ENCODE measurements around the gene ENDOD1. TPM values are rescaled to one million over a fixed set of nuclear protein-coding genes. Genes with fewer than 3 reads are reported as not detected.
"Not testable (repeated sequence)": the region's sequence is repeated elsewhere in the genome, so short reads cannot be mapped to it uniquely, and the experiment has no call there.

Gene ENDOD1, protein sequence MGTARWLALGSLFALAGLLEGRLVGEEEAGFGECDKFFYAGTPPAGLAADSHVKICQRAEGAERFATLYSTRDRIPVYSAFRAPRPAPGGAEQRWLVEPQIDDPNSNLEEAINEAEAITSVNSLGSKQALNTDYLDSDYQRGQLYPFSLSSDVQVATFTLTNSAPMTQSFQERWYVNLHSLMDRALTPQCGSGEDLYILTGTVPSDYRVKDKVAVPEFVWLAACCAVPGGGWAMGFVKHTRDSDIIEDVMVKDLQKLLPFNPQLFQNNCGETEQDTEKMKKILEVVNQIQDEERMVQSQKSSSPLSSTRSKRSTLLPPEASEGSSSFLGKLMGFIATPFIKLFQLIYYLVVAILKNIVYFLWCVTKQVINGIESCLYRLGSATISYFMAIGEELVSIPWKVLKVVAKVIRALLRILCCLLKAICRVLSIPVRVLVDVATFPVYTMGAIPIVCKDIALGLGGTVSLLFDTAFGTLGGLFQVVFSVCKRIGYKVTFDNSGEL
- total RNA-seq (2014; rRNA removed; shearing (Covaris generic)), result 0.83 and 0.96 TPM in 2 replicates

DNA sequence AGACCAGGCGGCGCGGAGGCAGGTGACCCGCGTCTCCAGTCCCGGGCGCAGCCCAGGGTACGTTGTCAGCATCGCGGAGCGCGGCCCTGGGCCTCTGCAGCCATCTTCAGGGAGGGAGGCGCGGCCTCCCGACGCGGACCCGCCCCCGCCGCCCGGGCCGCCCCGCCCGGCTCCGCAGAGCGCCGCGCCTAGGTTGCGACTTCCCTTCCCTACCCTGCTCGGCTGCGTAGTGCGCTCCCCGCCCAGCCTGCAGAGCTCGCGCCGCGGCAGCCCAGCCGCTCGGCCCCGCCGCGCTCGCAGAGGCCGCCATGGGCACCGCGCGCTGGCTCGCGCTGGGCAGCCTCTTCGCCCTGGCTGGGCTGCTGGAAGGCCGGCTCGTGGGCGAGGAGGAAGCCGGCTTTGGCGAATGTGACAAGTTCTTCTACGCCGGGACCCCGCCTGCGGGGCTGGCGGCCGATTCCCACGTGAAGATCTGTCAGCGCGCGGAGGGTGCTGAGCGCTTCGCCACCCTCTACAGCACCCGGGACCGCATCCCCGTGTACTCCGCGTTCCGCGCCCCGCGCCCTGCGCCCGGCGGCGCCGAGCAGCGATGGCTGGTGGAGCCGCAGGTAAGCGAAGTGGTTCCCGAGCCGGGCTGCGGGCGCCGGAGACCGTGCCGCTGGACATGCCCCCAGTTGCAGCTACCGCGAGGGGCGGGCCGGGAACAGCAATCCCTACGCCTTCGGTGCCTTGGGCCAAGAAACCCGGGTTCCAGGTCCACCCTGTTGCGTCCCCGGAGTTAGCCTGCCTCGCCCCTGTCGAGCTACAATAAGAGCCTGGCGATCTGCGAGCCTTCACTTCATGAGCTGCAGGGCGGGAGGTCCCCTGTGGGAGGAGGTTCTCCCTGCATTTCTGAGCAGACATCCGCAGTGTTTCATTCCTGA, at the start of gene ENDOD1:
TSS of gene ENDOD1 (plus strand) at position 227 of the 923 bp plus-strand sequence. CDS start at position 309, 82 bp downstream.
- DNase-seq (ENCODE audit: low spot score), result peak; percentile 18

DNA sequence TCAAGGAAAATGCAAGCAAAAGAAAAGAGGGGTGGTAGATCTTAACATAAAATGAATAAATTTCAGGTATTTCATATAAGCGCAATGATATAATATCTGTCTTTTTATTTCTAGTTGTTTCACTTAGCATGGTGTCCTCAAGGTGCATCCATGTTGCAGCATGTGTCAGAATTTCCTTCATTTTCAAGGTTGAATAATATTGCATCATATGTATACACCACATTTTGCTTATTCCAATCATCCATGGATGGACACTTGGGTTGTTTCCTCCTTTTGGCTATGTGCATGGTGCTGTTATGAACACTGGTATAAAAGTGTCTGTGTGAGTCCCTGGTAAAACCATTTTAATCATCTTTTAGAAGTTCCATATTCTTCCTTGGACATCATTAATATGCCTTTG, 47.4 kb upstream of the ENDOD1 start:
- DNase-seq (ENCODE audit: low spot score), result no peak

DNA sequence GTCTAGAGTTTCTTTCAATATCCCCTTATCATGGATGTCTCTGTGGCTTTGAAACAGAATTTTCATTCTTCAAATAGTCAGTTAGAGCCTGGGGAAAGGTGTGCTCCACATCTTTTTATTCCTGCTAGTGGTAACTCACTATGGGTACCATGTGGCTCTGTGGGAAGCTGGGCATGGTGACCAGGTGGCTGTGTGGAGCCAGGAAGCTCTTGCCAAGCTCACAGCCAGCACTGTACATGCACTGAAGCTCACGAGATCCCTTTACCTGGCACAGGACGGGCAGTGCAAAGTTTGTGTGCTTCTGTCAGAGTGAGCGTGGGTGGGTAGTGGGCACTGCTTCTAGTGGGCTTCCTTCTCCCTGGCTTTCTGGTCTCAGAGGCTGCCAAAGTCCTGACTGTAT, 46.7 kb upstream of the ENDOD1 start:
- no peak for DNase-seq (ENCODE audit: low spot score)

DNA sequence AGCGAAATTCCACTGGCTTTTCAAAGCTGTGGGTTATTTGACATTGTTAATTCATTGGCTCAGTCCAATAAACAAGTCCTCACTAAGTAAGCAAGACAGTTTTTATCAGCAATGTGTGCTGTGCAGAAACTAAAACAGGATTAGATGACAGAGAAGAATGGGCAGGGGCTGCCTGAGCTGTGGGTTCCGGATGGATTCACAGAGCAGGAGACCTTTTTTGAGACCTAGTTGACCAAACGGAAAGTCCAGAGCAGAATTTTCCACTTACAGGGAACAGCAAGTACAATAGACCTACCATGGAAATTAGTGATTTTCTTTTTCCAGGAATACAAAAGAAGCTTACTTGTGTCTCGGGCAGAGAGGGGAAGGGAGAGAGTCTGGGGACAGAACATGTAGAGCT, 45.6 kb upstream of the ENDOD1 start:
- no peak for DNase-seq (ENCODE audit: low spot score)

DNA sequence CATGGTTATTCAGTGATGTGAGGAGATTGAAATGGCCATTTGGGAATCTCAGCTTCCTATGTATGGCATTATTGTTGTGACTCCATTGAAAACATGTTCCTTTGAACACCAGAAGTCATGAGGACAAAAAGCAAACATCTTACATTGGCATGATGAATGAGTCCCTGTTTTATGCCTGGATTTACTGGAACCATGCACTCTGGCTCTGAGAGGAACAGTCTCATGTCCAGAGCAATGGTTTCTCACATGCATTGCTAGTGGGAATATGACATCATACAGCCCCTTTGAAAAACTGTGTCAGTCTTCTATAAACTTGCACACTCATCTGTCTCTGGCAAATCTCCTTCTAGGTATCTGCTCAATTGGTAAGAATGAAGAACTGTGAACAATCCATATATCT, 43.8 kb upstream of the ENDOD1 start:
- no peak for DNase-seq (ENCODE audit: low spot score)

DNA sequence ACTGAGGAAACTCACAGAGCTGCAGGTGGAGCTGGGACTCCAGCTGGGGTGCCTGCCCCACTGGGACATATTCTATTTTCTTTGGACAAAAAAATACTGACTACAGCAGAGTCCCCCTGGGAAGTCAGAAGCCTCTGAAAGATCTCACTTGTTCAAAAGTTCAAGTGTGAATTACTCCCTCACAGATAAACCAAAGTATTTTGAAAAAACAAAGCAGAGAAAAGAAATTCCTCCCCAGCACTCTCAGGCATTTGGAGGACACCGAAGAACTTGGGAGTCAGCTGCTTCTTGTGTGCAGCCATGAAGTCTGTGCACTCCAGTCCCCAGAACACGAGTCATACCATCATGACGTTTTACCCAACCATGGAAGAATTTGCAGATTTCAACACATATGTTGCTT, 40.5 kb upstream of the ENDOD1 start, which contains the start of gene KDM4F:
TSS of gene KDM4F (plus strand) at position 301 of the 400 bp plus-strand sequence.
- DNase-seq (ENCODE audit: low spot score), result not testable (repeated sequence)

DNA sequence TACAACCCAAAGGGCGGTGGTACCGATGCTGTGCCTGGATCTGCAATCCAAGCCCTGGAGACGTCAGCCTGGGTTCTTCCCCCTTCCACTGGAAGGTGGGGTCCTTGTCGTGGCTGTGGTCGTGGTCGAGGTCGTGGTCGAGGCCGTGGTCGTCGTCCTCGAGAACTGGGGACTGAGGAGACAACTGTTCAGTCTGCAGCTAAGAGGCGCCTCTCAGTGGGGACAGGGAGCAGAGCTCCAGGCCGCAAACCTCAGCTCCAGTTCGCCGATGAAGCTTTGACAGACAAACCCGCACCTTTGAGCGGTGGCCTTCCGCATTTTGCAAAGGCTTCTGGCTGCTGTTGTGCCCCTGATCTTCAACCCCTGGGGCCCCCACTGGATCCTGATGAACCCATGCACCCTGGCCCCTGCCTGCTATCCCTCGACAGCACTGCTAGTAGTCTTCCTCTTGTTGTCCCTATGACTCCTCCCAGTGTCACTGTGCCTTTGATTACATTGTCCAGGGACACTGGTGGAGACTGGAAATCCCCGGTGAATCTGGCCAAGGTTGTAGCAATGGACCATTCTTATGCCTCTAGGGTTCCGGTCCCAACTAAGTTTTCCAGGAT, 38.9 kb upstream of the ENDOD1 start:
- no peak for DNase-seq (ENCODE audit: low spot score)

DNA sequence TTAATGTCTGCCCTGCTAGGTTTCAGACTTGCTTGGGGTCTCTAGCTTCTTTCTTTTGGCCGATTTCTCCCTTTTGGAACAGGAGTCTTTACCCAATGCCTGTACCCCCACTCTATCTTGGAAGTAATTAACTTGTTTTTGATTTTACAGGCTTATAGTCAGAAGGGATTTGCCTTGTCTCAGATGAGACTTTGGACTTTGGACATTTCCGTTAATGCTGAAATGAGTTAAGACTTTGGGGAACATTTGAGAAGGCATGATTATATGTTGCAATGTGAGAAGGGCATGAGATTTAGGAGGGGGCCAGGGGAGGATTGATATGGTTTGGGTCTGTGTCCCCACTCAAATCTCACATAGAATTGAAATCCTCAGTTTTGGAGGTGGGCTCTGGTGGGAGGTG, 35.3 kb upstream of the ENDOD1 start:
- DNase-seq (ENCODE audit: low spot score), result no peak

DNA sequence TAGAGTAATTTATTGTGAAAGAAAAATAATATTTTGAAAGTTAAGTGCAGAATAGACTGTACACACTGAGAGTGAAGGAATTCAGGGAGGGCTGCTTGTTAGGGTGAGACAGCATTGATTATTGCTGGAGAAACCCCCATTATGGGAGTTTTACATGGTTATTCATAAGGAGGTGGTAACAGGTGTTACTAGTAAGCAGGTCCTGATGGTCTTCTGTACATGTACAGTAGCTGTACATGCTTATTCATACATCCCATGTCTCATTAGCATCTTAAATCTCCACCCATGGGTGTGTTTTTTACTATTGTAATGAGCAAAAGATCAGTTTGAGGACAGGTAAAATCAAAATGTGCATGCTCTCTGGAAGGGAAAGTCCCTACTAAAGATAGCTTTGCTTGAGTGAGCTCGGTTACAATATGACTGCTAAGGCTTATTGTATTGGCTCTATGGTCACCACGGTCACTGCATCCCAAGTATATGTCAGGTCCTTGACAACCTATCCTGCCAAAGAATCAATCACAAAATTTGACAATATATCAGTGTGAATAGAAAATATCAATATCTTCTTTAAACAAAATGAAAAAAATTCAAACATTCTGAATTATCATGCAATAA, 34.3 kb upstream of the ENDOD1 start:
- DNase-seq (ENCODE audit: low spot score), result no peak

DNA sequence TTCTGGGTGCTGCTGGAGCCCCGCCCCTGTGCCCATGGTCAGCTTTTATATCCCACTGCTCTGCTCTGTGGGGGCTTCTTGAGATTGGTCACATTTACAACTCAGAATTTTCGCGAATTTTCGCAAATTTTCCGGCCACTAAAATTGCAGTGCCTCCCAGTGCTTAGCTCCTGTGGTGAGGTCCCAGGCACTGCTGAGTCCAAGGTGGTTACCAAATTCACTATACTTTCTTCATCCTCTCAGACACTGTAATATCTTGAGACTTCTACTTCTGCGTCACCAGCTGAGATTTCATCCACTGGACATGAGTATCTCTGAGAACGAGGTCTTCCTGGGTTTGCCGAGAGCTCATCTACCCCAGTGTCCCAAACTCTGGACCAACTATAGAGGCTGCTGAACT, 31.7 kb upstream of the ENDOD1 start:
- DNase-seq (ENCODE audit: low spot score), result no peak

DNA sequence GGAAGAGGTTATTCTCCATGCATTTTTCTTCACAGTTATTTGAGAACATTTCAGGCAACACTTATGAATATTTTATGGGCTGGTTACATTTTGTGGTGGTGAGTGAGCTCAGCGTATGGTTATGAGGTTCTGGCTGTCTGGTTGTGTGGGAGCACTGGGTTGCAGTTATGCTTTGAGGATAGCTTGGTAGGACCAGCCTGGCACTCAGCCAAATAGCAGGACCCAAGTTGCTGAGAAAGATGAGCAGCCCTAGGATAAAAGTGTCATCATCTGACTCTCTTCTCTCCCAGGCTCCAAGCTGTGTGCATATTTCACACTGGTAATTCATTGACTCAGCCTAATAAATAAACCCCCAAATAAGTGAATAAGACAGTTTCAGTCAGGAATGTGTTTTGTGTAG, 31.0 kb upstream of the ENDOD1 start:
- DNase-seq (ENCODE audit: low spot score), result no peak

DNA sequence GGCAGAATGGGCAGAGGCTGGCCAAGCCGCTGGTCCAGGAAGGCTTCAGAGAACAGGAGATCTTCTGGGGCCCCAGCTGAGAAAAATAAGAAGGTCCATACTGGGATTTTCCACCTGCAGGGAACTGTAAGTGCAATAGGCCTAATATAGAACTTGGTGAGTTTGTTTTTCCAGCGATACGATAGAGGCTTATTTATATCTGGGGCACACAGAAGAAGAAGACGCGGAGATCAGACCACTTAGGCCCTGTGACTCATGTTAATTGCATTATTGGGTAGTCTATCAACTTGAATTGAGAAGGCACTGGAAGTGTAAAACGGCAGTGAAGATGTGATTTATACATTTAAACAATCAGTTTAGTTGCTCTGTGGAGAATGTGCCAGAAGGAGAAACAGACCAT, 30.6 kb upstream of the ENDOD1 start:
- DNase-seq (ENCODE audit: low spot score), result no peak

DNA sequence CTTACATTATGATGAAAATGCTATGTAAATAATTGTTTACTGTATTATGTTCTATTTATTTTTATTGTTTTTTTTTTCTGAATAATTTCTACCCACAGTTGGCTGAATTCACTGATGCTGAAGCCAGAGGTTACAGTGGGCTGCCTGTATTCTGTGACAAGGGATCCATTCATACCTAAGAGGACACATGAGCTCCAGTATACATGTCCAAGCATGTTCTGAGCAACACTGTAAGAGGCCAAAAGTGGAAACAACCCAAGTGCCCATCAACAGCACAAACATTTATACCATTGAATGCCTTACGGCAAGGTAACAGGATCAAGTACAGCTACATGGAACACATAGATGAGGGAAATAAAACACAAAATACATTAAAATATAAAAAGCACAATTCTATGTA, 24.3 kb upstream of the ENDOD1 start:
- DNase-seq (ENCODE audit: low spot score), result no peak

DNA sequence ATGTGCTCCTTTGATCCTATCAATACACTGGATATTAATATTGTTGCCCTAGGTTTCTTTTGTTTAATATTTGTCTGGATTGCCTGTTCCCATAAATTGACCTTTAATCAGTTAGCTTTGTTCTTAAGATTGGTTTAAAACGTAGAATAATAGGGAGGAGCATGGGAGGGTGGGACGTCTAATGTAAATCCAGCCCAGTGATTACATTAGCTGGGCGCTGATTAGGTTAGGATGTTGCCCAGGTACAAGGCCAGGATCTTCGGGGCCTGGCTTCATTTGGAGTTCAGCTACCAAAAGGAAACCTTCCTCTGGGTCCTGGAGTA, 23.0 kb upstream of the ENDOD1 start, which contains the start of gene SRSF8:
TSS of gene SRSF8 (plus strand) at position 204 of the 323 bp plus-strand sequence. CDS start 308 bp downstream, outside the sequence.
- no peak for DNase-seq (ENCODE audit: low spot score)

DNA sequence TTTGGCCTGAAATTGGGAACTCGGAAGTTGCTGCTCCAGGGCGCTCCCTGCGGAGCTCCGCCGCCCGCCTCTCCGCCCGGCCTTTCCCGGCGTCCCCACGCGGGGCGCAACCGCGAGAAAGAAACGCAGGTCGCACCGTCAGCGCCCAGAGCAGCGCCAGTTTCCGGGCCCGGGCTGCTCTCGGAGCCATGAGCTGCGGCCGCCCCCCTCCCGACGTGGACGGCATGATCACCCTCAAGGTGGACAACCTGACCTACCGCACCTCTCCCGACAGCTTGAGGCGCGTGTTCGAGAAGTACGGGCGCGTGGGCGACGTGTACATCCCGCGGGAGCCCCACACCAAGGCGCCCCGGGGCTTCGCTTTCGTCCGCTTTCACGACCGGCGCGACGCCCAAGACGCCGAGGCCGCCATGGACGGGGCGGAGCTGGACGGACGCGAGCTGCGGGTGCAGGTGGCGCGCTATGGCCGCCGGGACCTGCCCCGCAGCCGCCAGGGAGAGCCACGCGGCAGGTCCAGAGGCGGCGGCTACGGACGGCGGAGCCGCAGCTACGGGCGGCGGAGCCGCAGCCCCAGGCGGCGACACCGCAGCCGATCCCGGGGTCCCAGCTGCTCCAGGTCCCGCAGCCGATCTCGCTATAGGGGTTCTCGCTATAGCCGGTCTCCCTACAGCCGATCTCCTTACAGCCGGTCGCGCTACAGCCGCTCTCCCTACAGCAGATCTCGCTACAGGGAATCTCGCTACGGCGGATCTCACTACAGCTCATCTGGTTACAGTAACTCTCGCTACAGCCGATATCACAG, 22.4 kb upstream of the ENDOD1 start:
- DNase-seq (ENCODE audit: low spot score), result no peak

DNA sequence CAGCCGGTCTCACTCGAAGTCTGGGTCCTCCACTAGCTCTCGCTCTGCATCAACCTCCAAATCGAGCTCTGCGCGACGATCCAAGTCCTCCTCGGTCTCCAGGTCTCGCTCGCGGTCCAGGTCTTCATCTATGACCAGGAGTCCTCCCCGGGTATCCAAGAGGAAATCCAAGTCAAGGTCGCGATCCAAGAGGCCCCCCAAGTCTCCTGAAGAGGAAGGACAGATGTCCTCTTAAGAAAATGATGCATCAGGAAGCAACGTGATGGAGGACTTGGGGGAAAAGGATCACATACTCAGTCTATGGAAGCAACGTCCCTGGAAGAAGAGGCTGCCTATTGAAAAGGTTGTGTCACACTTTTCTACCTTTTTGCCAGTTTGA, 21.8 kb upstream of the ENDOD1 start:
- no peak for DNase-seq (ENCODE audit: low spot score)

DNA sequence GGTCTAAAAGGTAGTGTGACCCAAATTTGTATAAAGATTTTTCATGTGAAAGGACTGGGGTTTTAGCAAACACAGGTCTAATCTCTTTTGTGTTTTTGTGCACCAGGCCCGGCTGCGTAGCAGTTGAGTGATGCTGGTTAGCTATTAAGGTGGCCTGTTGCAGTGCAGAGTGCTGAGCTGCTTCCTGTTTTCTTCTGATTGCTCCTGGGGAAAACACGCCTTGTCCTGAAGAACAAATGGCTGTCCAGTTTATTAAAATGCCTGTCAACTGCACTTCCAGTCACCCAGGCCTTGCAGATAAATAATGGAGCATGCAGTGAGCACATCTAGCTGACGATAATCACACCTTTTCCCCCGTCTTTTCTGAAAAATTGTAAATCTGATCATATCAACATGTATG, 21.1 kb upstream of the ENDOD1 start:
- peak; percentile 1 for DNase-seq (ENCODE audit: low spot score)

DNA sequence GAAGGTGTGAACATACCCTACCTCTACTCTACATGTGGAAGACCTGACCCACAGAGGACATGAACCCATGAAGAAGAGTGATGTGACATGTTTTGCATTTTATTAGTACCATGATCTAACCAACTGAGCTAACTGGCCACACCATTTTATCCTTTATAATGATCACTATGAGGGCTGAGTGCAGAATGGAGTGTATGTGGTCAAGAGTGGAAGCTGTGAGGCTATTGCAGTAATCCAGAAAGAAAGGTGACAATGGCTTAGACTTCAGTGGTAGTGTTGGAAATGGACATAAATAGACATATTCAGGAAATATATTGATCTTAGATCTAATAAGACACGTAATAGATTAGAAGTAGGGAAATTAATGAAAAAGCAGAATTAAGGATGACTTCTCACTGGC, 19.2 kb upstream of the ENDOD1 start:
- no peak for DNase-seq (ENCODE audit: low spot score)

DNA sequence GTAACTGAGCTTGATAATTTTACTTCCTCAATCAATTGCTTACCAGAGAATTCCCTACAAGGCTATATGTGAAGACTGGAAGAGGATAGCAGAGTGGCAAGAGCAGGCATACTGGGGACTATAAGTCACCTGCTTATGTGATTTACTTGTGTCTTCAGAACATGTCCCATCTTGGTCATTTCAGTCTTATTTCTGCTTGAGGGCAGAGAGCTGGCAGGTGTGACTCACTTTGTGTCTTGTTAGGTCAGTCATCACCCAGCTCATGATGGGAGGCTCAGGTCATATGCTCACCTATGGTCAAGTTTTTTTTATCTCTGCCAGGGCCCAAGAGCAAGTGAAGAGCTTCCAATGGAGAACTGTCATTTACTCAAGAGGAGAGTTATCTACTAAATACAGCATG, 16.7 kb upstream of the ENDOD1 start:
- DNase-seq (ENCODE audit: low spot score), result no peak

DNA sequence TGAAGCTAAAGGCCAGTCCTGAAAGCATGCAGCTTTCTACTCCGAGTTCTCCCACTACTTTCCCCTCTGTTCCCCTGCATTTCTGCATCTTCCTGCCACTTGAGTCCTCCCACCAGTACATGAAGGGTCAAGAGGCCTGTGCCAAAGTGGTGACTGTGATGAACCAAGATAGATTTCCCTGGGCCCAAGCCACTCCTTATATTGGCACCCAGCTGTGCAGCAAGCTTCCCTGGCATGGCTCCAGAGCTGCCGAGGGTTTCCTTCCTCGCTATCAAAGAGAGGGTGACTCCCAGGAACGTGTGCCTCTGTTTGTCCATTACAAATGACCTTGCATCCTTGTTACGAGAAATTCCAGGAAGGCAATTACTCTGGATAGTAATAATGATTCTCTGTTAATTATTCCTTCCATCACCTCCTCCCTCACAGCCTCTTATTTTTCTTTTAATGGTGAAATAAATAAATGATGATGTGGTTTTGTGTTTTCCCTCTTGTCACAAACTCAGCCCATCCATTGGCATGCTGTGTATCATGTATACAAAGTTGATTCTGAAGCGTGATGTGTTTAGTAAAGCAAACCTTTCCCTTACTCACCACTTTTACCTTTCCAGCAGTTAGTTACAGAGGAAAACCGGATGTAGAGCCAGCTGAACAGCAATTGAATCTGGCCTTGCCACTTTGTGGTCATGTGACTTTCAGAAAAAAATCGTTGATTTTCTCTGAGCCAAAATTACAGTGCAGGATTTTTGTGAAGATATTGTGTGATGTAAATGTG, 14.7 kb upstream of the ENDOD1 start:
- DNase-seq (ENCODE audit: low spot score), result no peak

Data from A172 (cell line).